HCT116 (cell line): ENCODE measurements around the gene CHSY3. TPM values are rescaled to one million over a fixed set of nuclear protein-coding genes. Genes with fewer than 3 reads are reported as not detected.

Experiments
- ATAC-seq: fragments of 200-7000 bp; cut with Tn5 transposase; 2 replicates; pipeline ENCODE4 v1.9.1; 2020; ENCODE audit warnings: mild to moderate bottlenecking, moderate library complexity
- BruUV-seq: library from RNA; stranded (reverse); fragments of 400-500 nt; replicated peaks from 2 replicates; lab custom pipeline; 2021; lab: Mats Ljungman, UMichigan
- CTCF ChIA-PET: fragments of 300-600 bp; sonication (Branson Sonifier 250); formaldehyde crosslinking; loops from one replicate; lab custom pipeline; 2021; ENCODE audit warnings: antibody characterized with exemption; lab: Charles Lee
- POLR2A ChIA-PET: fragments of 300-600, 350-600 bp; sonication (Branson Sonifier 250); formaldehyde crosslinking; loops from one replicate; lab custom pipeline; 2021; ENCODE audit warnings: antibody characterized with exemption; lab: Charles Lee
- RAD21 ChIA-PET, 2 experiments: fragments of 300-600 bp; sonication (Branson Sonifier 250); formaldehyde crosslinking; loops; one replicate each; lab custom pipeline; 2023; ENCODE audit warnings: low total read pairs in 2 of 2; ENCODE audit not compliant: uncharacterized antibody in 2 of 2, unreplicated experiment in 2 of 2, low non-redundant PET in 1 of 2; lab: Charles Lee
- DNase-seq: peaks from one replicate; pipeline ENCODE4 v3.0.0-alpha.2; 2010; ENCODE audit warnings: low read depth, low spot score
- H2AFZ ChIP-seq: fragments of 200-600 bp; shearing (Covaris generic), sonication (generic); 2 replicates; pipeline ENCODE4 v1.6.1; 2017; ENCODE audit warnings: low read depth, mixed run types, mixed read lengths, antibody characterized with exemption, low read length; ENCODE audit not compliant: poor library complexity, severe bottlenecking
- H3K27ac ChIP-seq: 2 replicates; pipeline ENCODE4 v1.5.1; 2012; ENCODE audit warnings: low read depth, low read length
- H3K27me3 ChIP-seq: fragments of 200-600 bp; sonication (generic); 2 replicates; pipeline ENCODE4 v1.6.1; 2016; ENCODE audit warnings: mixed run types, low read length, mixed read lengths; ENCODE audit not compliant: insufficient read depth
- H3K36me3 ChIP-seq, 2 experiments: fragments of 200-500 bp in 1 of 2; fragments of 200-600 bp in 1 of 2; sonication (Bioruptor generic) in 1 of 2; sonication (generic) in 1 of 2; 2 replicates each; pipeline versions ENCODE4 v1.5.1 to v1.6.1; 2014 to 2016; ENCODE audit warnings: low read length in 2 of 2, inconsistent platforms in 1 of 2, mixed read lengths in 1 of 2, mixed run types in 1 of 2; ENCODE audit not compliant: insufficient read depth in 2 of 2, control insufficient read depth in 1 of 2
- H3K4me1 ChIP-seq, 2 experiments: fragments of 200-600 bp in 1 of 2; sonication (generic) in 1 of 2; 2 replicates each; pipeline versions ENCODE4 v1.5.1 to v1.6.1; 2012 to 2017; ENCODE audit warnings: low read length in 2 of 2, inconsistent platforms in 1 of 2, mild to moderate bottlenecking in 1 of 2, mixed read lengths in 1 of 2, mixed run types in 1 of 2, moderate library complexity in 1 of 2; ENCODE audit not compliant: insufficient read depth in 2 of 2, control insufficient read depth in 1 of 2
- H3K4me2 ChIP-seq: fragments of 200-600 bp; sonication (generic); 2 replicates; pipeline ENCODE4 v1.6.1; 2017; ENCODE audit warnings: mixed run types, low read length, mixed read lengths
- H3K4me3 ChIP-seq, 2 experiments: fragments of 200-600 bp in 1 of 2; sonication (generic) in 1 of 2; replicated peaks in 1 of 2; 2 replicates each; pipeline ENCODE4 v1.5.1; 2011 to 2016; ENCODE audit warnings: low read length in 2 of 2, control low read depth in 1 of 2, low read depth in 1 of 2, mild to moderate bottlenecking in 1 of 2, mixed read lengths in 1 of 2, mixed run types in 1 of 2
- H3K79me2 ChIP-seq: fragments of 200-600 bp; sonication (generic); 2 replicates; pipeline ENCODE4 v1.6.1; 2017; ENCODE audit warnings: mild to moderate bottlenecking, mixed run types, low read length, moderate library complexity, mixed read lengths; ENCODE audit not compliant: insufficient read depth
- H3K9ac ChIP-seq: fragments of 200-600 bp; sonication (generic); 2 replicates; pipeline ENCODE4 v1.6.1; 2016; ENCODE audit warnings: low read length, mixed read lengths
- H3K9me2 ChIP-seq: fragments of 200-600 bp; sonication (generic), shearing (Covaris generic); 2 replicates; pipeline ENCODE4 v1.6.1; 2017; ENCODE audit warnings: mixed run types, mild to moderate bottlenecking, moderate library complexity; ENCODE audit not compliant: insufficient read depth
- H3K9me3 ChIP-seq, 2 experiments: fragments of 200-500 bp in 1 of 2; fragments of 200-600 bp in 1 of 2; sonication (Bioruptor generic) in 1 of 2; sonication (generic) in 1 of 2; 2 replicates each; pipeline ENCODE4 v1.6.1; 2014 to 2017; ENCODE audit warnings: low read length in 2 of 2, mixed read lengths in 2 of 2, inconsistent platforms in 1 of 2, low read depth in 1 of 2, mild to moderate bottlenecking in 1 of 2, mixed run types in 1 of 2, moderate library complexity in 1 of 2; ENCODE audit not compliant: control insufficient read depth in 1 of 2, insufficient read depth in 1 of 2
- H4K20me1 ChIP-seq: fragments of 200-600 bp; sonication (generic), shearing (Covaris generic); 2 replicates; pipeline ENCODE4 v1.6.1; 2017; ENCODE audit warnings: mixed run types, mild to moderate bottlenecking, moderate library complexity; ENCODE audit not compliant: insufficient read depth
- CBX3 ChIP-seq: IDR thresholded peaks from 2 replicates; pipeline ENCODE4 v1.6.1; 2012; ENCODE audit warnings: low read depth
- CEBPB ChIP-seq: IDR thresholded peaks from 2 replicates; pipeline ENCODE4 v1.6.1; 2012; ENCODE audit warnings: low read depth
- ELF1 ChIP-seq: IDR thresholded peaks from 2 replicates; pipeline ENCODE4 v1.6.1; 2012; ENCODE audit warnings: low read depth, borderline replicate concordance
- EZH2 ChIP-seq: fragments of 200-600 bp; sonication (generic); IDR thresholded peaks from 2 replicates; pipeline ENCODE4 v1.6.1; 2017; ENCODE audit warnings: antibody characterized with exemption, mixed run types
- EZH2phosphoT487 ChIP-seq: fragments of 200-600 bp; IDR thresholded peaks from 2 replicates; pipeline ENCODE4 v1.6.1; 2018; ENCODE audit warnings: antibody characterized with exemption, borderline replicate concordance
- FOSL1 ChIP-seq: IDR thresholded peaks from 2 replicates; pipeline ENCODE4 v1.6.1; 2012; ENCODE audit warnings: low read depth
- JUND ChIP-seq: IDR thresholded peaks from 2 replicates; pipeline ENCODE4 v1.6.1; 2012
- POLR2A ChIP-seq: IDR thresholded peaks from 2 replicates; pipeline ENCODE4 v1.7.0; 2011; ENCODE audit warnings: borderline replicate concordance; ENCODE audit not compliant: insufficient read depth, insufficient read length; ENCODE audit errors: extremely low read depth
- POLR2AphosphoS5 ChIP-seq: IDR thresholded peaks from 2 replicates; pipeline ENCODE4 v1.6.1; 2011; ENCODE audit warnings: mild to moderate bottlenecking, low read depth, low read length, moderate library complexity
- RAD21 ChIP-seq: IDR thresholded peaks from 2 replicates; pipeline ENCODE4 v1.6.1; 2012; ENCODE audit warnings: low read depth, mild to moderate bottlenecking
- SIN3A ChIP-seq: IDR thresholded peaks from 2 replicates; pipeline ENCODE4 v1.6.1; 2012; ENCODE audit warnings: low read depth
- SP1 ChIP-seq: IDR thresholded peaks from 2 replicates; pipeline ENCODE4 v1.6.1; 2012; ENCODE audit warnings: low read depth
- SRF ChIP-seq: IDR thresholded peaks from 2 replicates; pipeline ENCODE4 v1.6.1; 2012; ENCODE audit warnings: low read depth
- TCF7L2 ChIP-seq: IDR thresholded peaks from 2 replicates; pipeline ENCODE4 v1.7.0; 2011; ENCODE audit warnings: borderline replicate concordance, inconsistent platforms; ENCODE audit not compliant: insufficient read depth, insufficient read length; ENCODE audit errors: extremely low read depth
- ZFX ChIP-seq: fragments of 450-650 bp; IDR thresholded peaks from 2 replicates; pipeline ENCODE4 v1.6.1; 2017
- ZNF274 ChIP-seq: fragments of 200-500 bp; sonication (Bioruptor generic); IDR thresholded peaks from 2 replicates; pipeline ENCODE4 v1.6.1; 2014; ENCODE audit warnings: mild to moderate bottlenecking, low read depth, low read length, inconsistent platforms
- intact Hi-C: fragments of 100-400 bp; cut with micrococcal nuclease; formaldehyde crosslinking; loops from 2 replicates; pipeline ENCODE4 v1.10.0; 2022
- total RNA-seq: library from RNA; stranded (reverse); gene quantifications from one replicate; pipeline ENCODE4 v1.2.1, GENCODE V29; 2021; ENCODE audit not compliant: unreplicated experiment
- TF ChIP-seq, protein P1 (sequence below): IDR thresholded peaks from 2 replicates; pipeline ENCODE4 v1.6.1; 2012
- TF ChIP-seq, protein P2 (sequence below): IDR thresholded peaks from 2 replicates; pipeline ENCODE4 v1.6.1; 2012; ENCODE audit warnings: low read depth
- TF ChIP-seq, protein P3 (sequence below), 3 experiments: fragments of 200-600 bp in 1 of 3; sonication (generic) in 1 of 3; IDR thresholded peaks in 2 of 3; conservative IDR thresholded peaks in 1 of 3; 2 replicates each; pipeline ENCODE4 v1.5.1; 2012 to 2017; ENCODE audit warnings: low read depth in 2 of 3, low read length in 2 of 3, antibody characterized with exemption in 1 of 3, borderline replicate concordance in 1 of 3, control low read depth in 1 of 3, mild to moderate bottlenecking in 1 of 3, mixed read lengths in 1 of 3, mixed run types in 1 of 3, moderate library complexity in 1 of 3; ENCODE audit not compliant: insufficient read depth in 1 of 3
- TF ChIP-seq, protein P4 (sequence below): IDR thresholded peaks from 2 replicates; pipeline ENCODE4 v1.6.1; 2012

Gene CHSY3
- total RNA-seq, 1 experiment from 2014 or later = 2.3 TPM

DNA sequence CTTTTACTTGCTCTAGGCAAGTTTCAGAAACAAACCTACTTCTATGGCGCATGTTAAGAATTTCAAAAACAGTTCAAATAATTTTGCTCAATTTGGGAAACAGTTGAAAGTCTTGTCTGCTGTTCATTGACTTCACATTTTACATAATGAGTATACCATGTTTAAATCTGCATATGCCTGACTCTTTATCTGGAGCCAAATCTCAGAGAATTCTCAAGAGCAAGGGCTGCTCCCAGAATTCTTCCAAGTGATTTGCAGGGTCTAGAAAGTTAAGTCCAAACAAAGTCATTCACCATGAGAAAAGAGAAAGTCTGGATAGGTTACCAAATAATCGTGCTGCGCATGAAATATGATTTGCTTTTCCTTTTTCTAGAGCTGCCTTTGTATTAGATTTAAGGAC is 160.2 kb downstream of the CHSY3 start:
- ATAC-seq = no peak
- H3K36me3 ChIP-seq = no peaks in the 10 kb centered on the region
- ChIA-PET RAD21 (no interaction called here), CTCF (no interaction called here), POLR2A (no interaction called here)
- no peak overlapping the region for H3K9ac ChIP-seq
- no peaks in the 10 kb centered on the region for H3K27me3 ChIP-seq
- no peak overlapping the region for H3K4me2 ChIP-seq
- no peak overlapping the region for H2AFZ ChIP-seq
- DNase-seq = no peak
- no peaks in the 10 kb centered on the region for H4K20me1 ChIP-seq
- no peak overlapping the region for H3K4me3 ChIP-seq
- no peaks in the 10 kb centered on the region for H3K79me2 ChIP-seq
- no peaks in the 10 kb centered on the region for H3K4me1 ChIP-seq
- no peaks in the 10 kb centered on the region; a peak in 1 of 4 replicates for H3K9me3 ChIP-seq
- no peak overlapping the region for H3K27ac ChIP-seq
- TF ChIP-seq ZNF274 = no peak
- TF ChIP-seq RAD21 = no peak
- TF ChIP-seq EZH2 = no peak
- TF ChIP-seq, protein P1, sequence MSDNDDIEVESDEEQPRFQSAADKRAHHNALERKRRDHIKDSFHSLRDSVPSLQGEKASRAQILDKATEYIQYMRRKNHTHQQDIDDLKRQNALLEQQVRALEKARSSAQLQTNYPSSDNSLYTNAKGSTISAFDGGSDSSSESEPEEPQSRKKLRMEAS = no peak
- TF ChIP-seq, protein P2, sequence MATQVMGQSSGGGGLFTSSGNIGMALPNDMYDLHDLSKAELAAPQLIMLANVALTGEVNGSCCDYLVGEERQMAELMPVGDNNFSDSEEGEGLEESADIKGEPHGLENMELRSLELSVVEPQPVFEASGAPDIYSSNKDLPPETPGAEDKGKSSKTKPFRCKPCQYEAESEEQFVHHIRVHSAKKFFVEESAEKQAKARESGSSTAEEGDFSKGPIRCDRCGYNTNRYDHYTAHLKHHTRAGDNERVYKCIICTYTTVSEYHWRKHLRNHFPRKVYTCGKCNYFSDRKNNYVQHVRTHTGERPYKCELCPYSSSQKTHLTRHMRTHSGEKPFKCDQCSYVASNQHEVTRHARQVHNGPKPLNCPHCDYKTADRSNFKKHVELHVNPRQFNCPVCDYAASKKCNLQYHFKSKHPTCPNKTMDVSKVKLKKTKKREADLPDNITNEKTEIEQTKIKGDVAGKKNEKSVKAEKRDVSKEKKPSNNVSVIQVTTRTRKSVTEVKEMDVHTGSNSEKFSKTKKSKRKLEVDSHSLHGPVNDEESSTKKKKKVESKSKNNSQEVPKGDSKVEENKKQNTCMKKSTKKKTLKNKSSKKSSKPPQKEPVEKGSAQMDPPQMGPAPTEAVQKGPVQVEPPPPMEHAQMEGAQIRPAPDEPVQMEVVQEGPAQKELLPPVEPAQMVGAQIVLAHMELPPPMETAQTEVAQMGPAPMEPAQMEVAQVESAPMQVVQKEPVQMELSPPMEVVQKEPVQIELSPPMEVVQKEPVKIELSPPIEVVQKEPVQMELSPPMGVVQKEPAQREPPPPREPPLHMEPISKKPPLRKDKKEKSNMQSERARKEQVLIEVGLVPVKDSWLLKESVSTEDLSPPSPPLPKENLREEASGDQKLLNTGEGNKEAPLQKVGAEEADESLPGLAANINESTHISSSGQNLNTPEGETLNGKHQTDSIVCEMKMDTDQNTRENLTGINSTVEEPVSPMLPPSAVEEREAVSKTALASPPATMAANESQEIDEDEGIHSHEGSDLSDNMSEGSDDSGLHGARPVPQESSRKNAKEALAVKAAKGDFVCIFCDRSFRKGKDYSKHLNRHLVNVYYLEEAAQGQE = no peak
- TF ChIP-seq SRF = no peak
- TF ChIP-seq ZFX = no peak
- no peak for TF ChIP-seq JUND
- no peak for TF ChIP-seq CEBPB
- no peak for TF ChIP-seq POLR2A
- TF ChIP-seq SIN3A = no peak
- no peak for TF ChIP-seq CBX3
- TF ChIP-seq POLR2AphosphoS5 = no peak
- TF ChIP-seq FOSL1 = no peak
- TF ChIP-seq, protein P3, sequence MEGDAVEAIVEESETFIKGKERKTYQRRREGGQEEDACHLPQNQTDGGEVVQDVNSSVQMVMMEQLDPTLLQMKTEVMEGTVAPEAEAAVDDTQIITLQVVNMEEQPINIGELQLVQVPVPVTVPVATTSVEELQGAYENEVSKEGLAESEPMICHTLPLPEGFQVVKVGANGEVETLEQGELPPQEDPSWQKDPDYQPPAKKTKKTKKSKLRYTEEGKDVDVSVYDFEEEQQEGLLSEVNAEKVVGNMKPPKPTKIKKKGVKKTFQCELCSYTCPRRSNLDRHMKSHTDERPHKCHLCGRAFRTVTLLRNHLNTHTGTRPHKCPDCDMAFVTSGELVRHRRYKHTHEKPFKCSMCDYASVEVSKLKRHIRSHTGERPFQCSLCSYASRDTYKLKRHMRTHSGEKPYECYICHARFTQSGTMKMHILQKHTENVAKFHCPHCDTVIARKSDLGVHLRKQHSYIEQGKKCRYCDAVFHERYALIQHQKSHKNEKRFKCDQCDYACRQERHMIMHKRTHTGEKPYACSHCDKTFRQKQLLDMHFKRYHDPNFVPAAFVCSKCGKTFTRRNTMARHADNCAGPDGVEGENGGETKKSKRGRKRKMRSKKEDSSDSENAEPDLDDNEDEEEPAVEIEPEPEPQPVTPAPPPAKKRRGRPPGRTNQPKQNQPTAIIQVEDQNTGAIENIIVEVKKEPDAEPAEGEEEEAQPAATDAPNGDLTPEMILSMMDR (IDR thresholded peaks at IDR 0.05 in 2 of 3, conservative IDR thresholded peaks at IDR 0.05 in 1 of 3; ENCODE audit: borderline replicate concordance in 1 of 3, insufficient read depth in 1 of 3, low read depth in 2 of 3, low read length in 2 of 3) = no peak
- no peak for TF ChIP-seq SP1
- TF ChIP-seq, protein P4, sequence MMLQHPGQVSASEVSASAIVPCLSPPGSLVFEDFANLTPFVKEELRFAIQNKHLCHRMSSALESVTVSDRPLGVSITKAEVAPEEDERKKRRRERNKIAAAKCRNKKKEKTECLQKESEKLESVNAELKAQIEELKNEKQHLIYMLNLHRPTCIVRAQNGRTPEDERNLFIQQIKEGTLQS = no peak
- no peak for TF ChIP-seq ELF1
- TF ChIP-seq TCF7L2 = no peak
- TF ChIP-seq EZH2phosphoT487 = no peak
- no peaks in the 10 kb centered on the region for H3K9me2 ChIP-seq
- BruUV-seq = no TSS peak
- intact Hi-C loops = no loop called here
